PFSK-1 (cell line): ENCODE results near the gene LYSMD2.

ENCODE experiments used
- POLR2AphosphoS5 ChIP-seq: IDR thresholded peaks from 2 replicates; pipeline ENCODE4 v1.6.1; 2012; ENCODE audit warnings: low read depth, mild to moderate bottlenecking, control low read depth, low read length, moderate library complexity
- SIN3A ChIP-seq: IDR thresholded peaks from 2 replicates; pipeline ENCODE4 v1.6.1; 2012; ENCODE audit warnings: mild to moderate bottlenecking, low read length, moderate library complexity, borderline replicate concordance; ENCODE audit not compliant: insufficient read depth
- TAF1 ChIP-seq: IDR thresholded peaks from 2 replicates; pipeline ENCODE4 v1.6.1; 2012; ENCODE audit warnings: low read length, control low read depth, borderline replicate concordance; ENCODE audit not compliant: insufficient read depth
- TF ChIP-seq, protein P1 (sequence below), 2 experiments: IDR thresholded peaks; 2 replicates each; pipeline versions ENCODE4 v1.6.1 to v1.8.0; 2011 to 2012; ENCODE audit warnings: low read depth in 2 of 2, low read length in 2 of 2, control low read depth in 1 of 2, inconsistent platforms in 1 of 2, mild to moderate bottlenecking in 1 of 2, moderate library complexity in 1 of 2; ENCODE audit not compliant: insufficient read depth in 1 of 2

DNA sequence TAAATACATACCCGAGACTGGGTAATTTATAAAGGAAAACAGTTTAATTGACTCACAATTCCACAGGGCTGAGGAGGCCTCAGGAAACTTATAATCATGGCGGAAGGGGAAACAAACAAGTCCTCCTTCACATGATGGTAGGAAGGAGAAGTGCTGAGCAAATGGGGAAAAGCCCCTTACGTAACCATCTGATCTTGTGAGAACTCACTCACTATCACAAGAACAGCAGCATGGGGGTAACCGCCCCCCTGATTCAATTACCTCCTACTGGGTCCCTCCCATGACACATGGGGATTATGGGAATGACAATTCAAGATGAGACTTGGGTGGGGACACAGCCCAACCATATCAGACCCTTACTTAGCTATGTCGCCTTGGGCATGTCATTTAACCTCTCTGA, 28.4 kb downstream of the LYSMD2 start:
- no peak for TF ChIP-seq POLR2AphosphoS5
- no peak for TF ChIP-seq TAF1
- TF ChIP-seq, protein P1, sequence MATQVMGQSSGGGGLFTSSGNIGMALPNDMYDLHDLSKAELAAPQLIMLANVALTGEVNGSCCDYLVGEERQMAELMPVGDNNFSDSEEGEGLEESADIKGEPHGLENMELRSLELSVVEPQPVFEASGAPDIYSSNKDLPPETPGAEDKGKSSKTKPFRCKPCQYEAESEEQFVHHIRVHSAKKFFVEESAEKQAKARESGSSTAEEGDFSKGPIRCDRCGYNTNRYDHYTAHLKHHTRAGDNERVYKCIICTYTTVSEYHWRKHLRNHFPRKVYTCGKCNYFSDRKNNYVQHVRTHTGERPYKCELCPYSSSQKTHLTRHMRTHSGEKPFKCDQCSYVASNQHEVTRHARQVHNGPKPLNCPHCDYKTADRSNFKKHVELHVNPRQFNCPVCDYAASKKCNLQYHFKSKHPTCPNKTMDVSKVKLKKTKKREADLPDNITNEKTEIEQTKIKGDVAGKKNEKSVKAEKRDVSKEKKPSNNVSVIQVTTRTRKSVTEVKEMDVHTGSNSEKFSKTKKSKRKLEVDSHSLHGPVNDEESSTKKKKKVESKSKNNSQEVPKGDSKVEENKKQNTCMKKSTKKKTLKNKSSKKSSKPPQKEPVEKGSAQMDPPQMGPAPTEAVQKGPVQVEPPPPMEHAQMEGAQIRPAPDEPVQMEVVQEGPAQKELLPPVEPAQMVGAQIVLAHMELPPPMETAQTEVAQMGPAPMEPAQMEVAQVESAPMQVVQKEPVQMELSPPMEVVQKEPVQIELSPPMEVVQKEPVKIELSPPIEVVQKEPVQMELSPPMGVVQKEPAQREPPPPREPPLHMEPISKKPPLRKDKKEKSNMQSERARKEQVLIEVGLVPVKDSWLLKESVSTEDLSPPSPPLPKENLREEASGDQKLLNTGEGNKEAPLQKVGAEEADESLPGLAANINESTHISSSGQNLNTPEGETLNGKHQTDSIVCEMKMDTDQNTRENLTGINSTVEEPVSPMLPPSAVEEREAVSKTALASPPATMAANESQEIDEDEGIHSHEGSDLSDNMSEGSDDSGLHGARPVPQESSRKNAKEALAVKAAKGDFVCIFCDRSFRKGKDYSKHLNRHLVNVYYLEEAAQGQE (IDR thresholded peaks at IDR 0.05; ENCODE audit: insufficient read depth in 1 of 2, low read depth in 2 of 2, low read length in 2 of 2) = no peak
- TF ChIP-seq SIN3A = no peak
